Measurements from ENCODE around the gene UPF2. TPM values are rescaled to one million over a fixed set of nuclear protein-coding genes. Genes with fewer than 3 reads are reported as not detected.

UPF2 gene, protein sequence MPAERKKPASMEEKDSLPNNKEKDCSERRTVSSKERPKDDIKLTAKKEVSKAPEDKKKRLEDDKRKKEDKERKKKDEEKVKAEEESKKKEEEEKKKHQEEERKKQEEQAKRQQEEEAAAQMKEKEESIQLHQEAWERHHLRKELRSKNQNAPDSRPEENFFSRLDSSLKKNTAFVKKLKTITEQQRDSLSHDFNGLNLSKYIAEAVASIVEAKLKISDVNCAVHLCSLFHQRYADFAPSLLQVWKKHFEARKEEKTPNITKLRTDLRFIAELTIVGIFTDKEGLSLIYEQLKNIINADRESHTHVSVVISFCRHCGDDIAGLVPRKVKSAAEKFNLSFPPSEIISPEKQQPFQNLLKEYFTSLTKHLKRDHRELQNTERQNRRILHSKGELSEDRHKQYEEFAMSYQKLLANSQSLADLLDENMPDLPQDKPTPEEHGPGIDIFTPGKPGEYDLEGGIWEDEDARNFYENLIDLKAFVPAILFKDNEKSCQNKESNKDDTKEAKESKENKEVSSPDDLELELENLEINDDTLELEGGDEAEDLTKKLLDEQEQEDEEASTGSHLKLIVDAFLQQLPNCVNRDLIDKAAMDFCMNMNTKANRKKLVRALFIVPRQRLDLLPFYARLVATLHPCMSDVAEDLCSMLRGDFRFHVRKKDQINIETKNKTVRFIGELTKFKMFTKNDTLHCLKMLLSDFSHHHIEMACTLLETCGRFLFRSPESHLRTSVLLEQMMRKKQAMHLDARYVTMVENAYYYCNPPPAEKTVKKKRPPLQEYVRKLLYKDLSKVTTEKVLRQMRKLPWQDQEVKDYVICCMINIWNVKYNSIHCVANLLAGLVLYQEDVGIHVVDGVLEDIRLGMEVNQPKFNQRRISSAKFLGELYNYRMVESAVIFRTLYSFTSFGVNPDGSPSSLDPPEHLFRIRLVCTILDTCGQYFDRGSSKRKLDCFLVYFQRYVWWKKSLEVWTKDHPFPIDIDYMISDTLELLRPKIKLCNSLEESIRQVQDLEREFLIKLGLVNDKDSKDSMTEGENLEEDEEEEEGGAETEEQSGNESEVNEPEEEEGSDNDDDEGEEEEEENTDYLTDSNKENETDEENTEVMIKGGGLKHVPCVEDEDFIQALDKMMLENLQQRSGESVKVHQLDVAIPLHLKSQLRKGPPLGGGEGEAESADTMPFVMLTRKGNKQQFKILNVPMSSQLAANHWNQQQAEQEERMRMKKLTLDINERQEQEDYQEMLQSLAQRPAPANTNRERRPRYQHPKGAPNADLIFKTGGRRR
- total RNA-seq (2013; cell fraction: nucleolus; rRNA removed) = 60.0 and 61.3 TPM in 2 replicates
- 21.0 and 25.0 TPM in 2 replicates for total RNA-seq (2014; rRNA removed)
- 42.6 and 44.2 TPM in 2 replicates for total RNA-seq (2014; rRNA removed; fragmentation: Illumina TruSeq; extraction: Trizol)
- 27.6 and 30.6 TPM in 2 replicates for total RNA-seq (2021)
- 14.9 TPM for polyA plus RNA-seq (2011; ENCODE audit: low read depth)
- 24.3 and 37.9 TPM in 2 replicates for polyA plus RNA-seq (2011; rRNA removed)
- polyA plus RNA-seq (2011; cell fraction: cytosol; rRNA removed) = 9.4 TPM in 2 replicates
- polyA plus RNA-seq (2011; cell fraction: nucleus; rRNA removed) = 11.4 and 14.7 TPM in 2 replicates
- polyA plus RNA-seq (2012) = 21.4 and 22.2 TPM in 2 replicates
- 44.4 and 57.4 TPM in 2 replicates for polyA plus RNA-seq (2014; fragmentation: Illumina TruSeq; extraction: Trizol)
- 10 to 100 TPM; 21.2 to 22.2 TPM for polyA plus RNA-seq (2014; fragmentation: Nextera tagmentation; extraction: Ambion mirVana)
- 19.6 and 24.0 TPM in 2 replicates for polyA plus RNA-seq (2014; rRNA removed)
- 10 to 100 TPM; 34.2 to 34.6 TPM for polyA plus RNA-seq (2016; fragmentation: Nextera tagmentation; extraction: Ambion mirVana)
- 15.9 and 23.0 TPM in 2 replicates for polyA minus RNA-seq (2011; rRNA and poly(A)+ RNA removed)
- 7.8 and 9.9 TPM in 2 replicates for polyA minus RNA-seq (2011; cell fraction: cytosol; rRNA and poly(A)+ RNA removed)
- polyA minus RNA-seq (2011; cell fraction: nucleus; rRNA and poly(A)+ RNA removed) = 10.0 and 14.7 TPM in 2 replicates
- percentile 89 among the genes with signal in this experiment for Bru-seq, nascent RNA
- percentile 89 among the genes with signal in this experiment for BruChase-seq, experiment 1, labeled RNA remaining after a 6-hour chase
- percentile 91 among the genes with signal in this experiment for BruChase-seq, experiment 2, labeled RNA remaining after a 2-hour chase
- long read RNA-seq, experiment 1, partial matches to known transcripts = 7 of 9 reads
- long read RNA-seq, experiment 1, other reads (novel, unspliced or antisense) = 2 of 9 reads
- long read RNA-seq, experiment 2, partial matches to known transcripts = 29 of 37 reads
- long read RNA-seq, experiment 2, other reads (novel, unspliced or antisense) = 5 of 37 reads

DNA sequence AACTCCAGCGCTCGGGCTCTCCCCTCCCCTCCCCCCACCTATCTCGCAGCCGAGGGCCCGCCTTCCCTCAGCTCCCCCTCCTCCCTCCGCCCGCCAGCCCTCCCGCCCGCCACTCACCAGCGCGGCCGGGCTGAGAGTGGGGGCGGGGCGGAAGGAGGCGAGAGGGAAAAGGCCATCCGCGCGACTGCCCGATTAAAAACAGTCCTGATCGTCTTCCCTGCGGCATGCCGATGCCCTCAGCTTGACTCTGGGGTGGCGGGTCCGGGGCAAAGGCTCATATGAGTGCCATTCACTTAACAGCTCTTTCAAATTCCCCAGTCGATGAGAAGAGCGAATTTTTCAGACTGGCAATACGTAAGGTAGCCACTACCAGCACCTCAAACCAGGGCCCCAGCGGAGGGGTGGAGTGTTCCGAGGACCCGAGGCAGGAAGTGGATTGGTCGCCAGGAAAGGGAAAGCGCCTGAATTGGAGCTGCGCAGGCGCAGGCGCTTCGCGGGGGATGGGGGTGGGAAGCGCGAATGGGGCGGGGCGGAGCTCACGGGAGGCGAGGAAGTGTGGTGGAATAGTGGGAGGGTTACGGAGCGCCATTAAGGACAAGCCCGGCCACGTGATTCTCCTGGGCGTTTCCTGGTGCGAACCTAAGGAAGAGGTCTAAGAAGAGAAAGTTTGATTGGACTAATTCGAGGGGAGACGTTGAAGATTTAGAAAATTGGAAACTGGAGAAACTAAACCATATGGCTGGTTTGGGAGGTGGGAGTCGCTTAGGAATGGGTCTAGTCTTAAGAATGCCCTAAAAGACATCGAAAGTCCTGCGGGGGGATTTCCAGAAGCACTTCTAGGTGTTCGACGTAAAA, at the start of gene UPF2:
UPF2 (minus strand) TSS at position 13 of the 855 bp plus-strand sequence. CDS start 7,386 bp downstream, outside the sequence.
- peak within 1 kb of the TSS; percentile 97 for H3K27ac ChIP-seq (ENCODE audit: control insufficient read depth, insufficient read depth)
- TF ChIP-seq HDGF (IDR thresholded peaks at IDR 0.05) (no peak), RCOR1 (conservative IDR thresholded peaks at IDR 0.05; ENCODE audit: low read depth, low read length) (no peak; the same call in 1 of the 2 replicates), CHD1 (IDR thresholded peaks at IDR 0.05; ENCODE audit: low read depth, low read length) (no peak), RUNX3 (IDR thresholded peaks at IDR 0.05; ENCODE audit: low read length) (no peak; the same call in 1 of the 2 replicates), POLR2AphosphoS2 (IDR thresholded peaks at IDR 0.05; ENCODE audit: low read depth, low read length) (no peak; the same call in 1 of the 2 replicates), NR2C1 (IDR thresholded peaks at IDR 0.05) (no peak), NFYB (IDR thresholded peaks at IDR 0.05; ENCODE audit: insufficient read depth, low read depth, low read length) (peak; percentile 52; the same call in 1 of the 2 replicates)
- TF ChIP-seq, protein P1, sequence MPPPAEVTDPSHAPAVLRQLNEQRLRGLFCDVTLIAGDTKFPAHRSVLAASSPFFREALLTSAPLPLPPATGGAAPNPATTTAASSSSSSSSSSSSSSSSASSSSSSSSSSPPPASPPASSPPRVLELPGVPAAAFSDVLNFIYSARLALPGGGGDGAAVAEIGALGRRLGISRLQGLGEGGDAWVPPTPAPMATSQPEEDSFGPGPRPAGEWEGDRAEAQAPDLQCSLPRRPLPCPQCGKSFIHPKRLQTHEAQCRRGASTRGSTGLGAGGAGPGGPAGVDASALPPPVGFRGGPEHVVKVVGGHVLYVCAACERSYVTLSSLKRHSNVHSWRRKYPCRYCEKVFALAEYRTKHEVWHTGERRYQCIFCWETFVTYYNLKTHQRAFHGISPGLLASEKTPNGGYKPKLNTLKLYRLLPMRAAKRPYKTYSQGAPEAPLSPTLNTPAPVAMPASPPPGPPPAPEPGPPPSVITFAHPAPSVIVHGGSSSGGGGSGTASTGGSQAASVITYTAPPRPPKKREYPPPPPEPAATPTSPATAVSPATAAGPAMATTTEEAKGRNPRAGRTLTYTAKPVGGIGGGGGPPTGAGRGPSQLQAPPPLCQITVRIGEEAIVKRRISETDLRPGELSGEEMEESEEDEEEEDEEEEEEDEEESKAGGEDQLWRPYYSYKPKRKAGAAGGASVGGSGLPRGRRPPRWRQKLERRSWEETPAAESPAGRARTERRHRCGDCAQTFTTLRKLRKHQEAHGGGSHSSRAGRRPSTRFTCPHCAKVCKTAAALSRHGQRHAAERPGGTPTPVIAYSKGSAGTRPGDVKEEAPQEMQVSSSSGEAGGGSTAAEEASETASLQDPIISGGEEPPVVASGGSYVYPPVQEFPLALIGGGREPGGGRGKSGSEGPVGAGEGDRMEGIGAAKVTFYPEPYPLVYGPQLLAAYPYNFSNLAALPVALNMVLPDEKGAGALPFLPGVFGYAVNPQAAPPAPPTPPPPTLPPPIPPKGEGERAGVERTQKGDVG (CRISPR knock-in tag; IDR thresholded peaks at IDR 0.05) = no peak

More for the DNA sequence above, at the start of gene UPF2:
- FAIRE-seq (peak; percentile 93), ATAC-seq (peak; percentile 66), DNase-seq (ENCODE audit: low read depth, low spot score) (peak; percentile 96)
- intact Hi-C loops (cut with micrococcal nuclease; ENCODE audit: unreplicated experiment) = loop anchor here (1.0 to 5.0 kb wide), 3 partner anchors 25 to 154 kb away; partner anchors contain the start of genes CDC123, DHTKD1 and NUDT5
- ChIA-PET CTCF (interaction anchor here (0.8 to 3.0 kb wide), 8 partner anchors 23 to 88 kb away, joined by 3 to 10 read pairs (median 4); no protein-coding TSS in a partner anchor), SMC1A (ENCODE audit: uncharacterized antibody, unreplicated experiment) (interaction anchor here (0.5 to 8.7 kb wide), 15 partner anchors 9 to 153 kb away, joined by 3 to 64 read pairs (median 5); partner anchors contain the start of genes CDC123, DHTKD1 and NUDT5), RAD21 (ENCODE audit: unreplicated experiment) (interaction anchor here (1.2 to 5.2 kb wide), 12 partner anchors 10 to 152 kb away, joined by 3 to 40 read pairs (median 12); partner anchors contain the start of genes CDC123, DHTKD1 and NUDT5), POLR2A (interaction anchor here (0.5 to 5.0 kb wide), 18 partner anchors 8 to 1066 kb away, joined by 3 to 35 read pairs (median 4); partner anchors contain the start of genes CDC123 and NUDT5)
- in situ Hi-C loops (cut with MboI) = loop anchor here (5.0 to 10.0 kb wide), 2 partner anchors 79 to 868 kb away; no protein-coding TSS in a partner anchor
- Histone ChIP-seq H3K4me2 (ENCODE audit: control insufficient read depth, insufficient read depth) (peak within 1 kb of the TSS; percentile 91), H3K4me3 (peak within 1 kb of the TSS; percentile 88), H3K27me3 (replicated peaks in 1 of 2; ENCODE audit: control insufficient read depth in 2 of 2, insufficient read depth in 2 of 2, low read length in 1 of 2) (no peaks in the 10 kb centered on the region), H4K20me1 (ENCODE audit: control insufficient read depth, insufficient read depth) (no peaks in the 10 kb centered on the region), H3K79me2 (ENCODE audit: control insufficient read depth, insufficient read depth, low read length) (peaks cover 44% of the 10 kb centered on the region), H3K9me3 (replicated peaks; ENCODE audit: control insufficient read depth, insufficient read depth, low read length) (no peaks in the 10 kb centered on the region), H3K4me1 (ENCODE audit: control insufficient read depth, insufficient read depth, low read length) (peaks cover 15% of the 10 kb centered on the region), H3K36me3 (ENCODE audit: control insufficient read depth in 2 of 2, insufficient read depth in 2 of 2, low read length in 1 of 2) (no peaks in the 10 kb centered on the region), H2AFZ (ENCODE audit: control insufficient read depth, low read depth, low read length) (peak within 1 kb of the TSS; percentile 93), H3K9ac (ENCODE audit: control insufficient read depth, insufficient read depth, low read length) (peak within 1 kb of the TSS; percentile 77)
- WGBS (ENCODE audit: insufficient coverage, insufficient replicate concordance, low lambda C conversion rate, missing lambda C conversion rate) = 1% methylated on average over 37 of the region's 56 CpGs
- BruUV-seq (replicated peaks) = no TSS peak

All from GM12878 (cell line).